Measurements from ENCODE around the gene NTM.
A peak's percentile ranks its signal among the peaks of the same experiment; 100 is the strongest.

DNA sequence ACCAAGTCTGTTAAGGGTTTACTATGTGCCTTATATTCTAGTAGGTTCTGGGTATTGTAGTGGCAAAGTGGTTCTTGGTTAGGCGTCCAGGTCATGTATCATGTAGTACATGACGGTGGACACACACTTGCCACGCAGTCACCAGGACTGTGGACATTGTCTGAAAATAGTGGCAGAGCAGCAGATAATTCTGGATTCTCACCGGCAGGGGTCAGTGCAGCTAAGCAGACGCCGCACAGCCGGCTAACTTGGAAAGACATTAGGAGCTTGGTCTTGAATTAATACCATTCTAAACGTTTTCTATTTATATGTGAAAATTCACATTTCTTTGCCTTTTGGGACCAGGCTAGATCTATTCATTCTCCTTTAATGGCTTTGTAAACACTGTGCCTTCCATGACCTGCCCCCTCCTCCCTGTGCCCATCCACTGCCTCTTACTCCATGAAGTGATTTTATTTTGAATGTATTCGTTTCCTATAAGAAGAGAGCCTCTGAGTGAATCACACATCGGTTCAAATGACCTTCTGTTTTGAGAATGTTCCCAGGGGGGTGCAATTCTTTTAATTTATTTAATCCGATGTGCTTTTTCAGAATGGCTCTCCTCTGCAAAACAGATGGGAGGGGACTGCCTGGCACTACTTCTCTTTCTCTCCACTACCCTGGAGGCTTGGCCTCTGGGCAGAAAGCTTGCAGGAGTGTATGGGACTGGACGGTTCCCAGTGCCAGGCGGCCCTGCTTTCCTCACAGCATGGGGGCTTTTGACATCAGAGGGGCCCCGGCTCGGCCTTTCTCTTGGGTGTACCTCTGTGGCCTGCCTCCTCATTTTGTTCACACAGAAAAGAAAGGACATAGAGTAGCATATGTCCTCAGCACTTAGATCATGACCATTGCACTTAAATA is 378.0 kb downstream of the NTM start:
- TF ChIP-seq, protein P1, sequence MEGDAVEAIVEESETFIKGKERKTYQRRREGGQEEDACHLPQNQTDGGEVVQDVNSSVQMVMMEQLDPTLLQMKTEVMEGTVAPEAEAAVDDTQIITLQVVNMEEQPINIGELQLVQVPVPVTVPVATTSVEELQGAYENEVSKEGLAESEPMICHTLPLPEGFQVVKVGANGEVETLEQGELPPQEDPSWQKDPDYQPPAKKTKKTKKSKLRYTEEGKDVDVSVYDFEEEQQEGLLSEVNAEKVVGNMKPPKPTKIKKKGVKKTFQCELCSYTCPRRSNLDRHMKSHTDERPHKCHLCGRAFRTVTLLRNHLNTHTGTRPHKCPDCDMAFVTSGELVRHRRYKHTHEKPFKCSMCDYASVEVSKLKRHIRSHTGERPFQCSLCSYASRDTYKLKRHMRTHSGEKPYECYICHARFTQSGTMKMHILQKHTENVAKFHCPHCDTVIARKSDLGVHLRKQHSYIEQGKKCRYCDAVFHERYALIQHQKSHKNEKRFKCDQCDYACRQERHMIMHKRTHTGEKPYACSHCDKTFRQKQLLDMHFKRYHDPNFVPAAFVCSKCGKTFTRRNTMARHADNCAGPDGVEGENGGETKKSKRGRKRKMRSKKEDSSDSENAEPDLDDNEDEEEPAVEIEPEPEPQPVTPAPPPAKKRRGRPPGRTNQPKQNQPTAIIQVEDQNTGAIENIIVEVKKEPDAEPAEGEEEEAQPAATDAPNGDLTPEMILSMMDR (IDR thresholded peaks at IDR 0.05; ENCODE audit: low read depth, low read length) = peak; percentile 80
- no peak for TF ChIP-seq EZH2phosphoT487 (IDR thresholded peaks at IDR 0.05; ENCODE audit: low read depth)

All from OCI-LY3 (cell line).